ENCODE data around the gene ASB15. TPM values are rescaled to one million over a fixed set of nuclear protein-coding genes. Genes with fewer than 3 reads are reported as not detected.

ASB15 gene
- total and polyA plus RNA-seq, 2 of the 4 experiments (the other 2 are of a cell fraction), result not detected

- no peak for ATAC-seq (ENCODE audit: low read depth)
- no peaks in the 10 kb centered on the region for H3K36me3 ChIP-seq (ENCODE audit: control insufficient read depth, insufficient read depth, low read length)
- no peak overlapping the region for H2BK20ac ChIP-seq (ENCODE audit: low read depth, low read length)
- H3K4me3 ChIP-seq (ENCODE audit: insufficient read depth, low read depth, low read length), result no peak overlapping the region
- no peaks in the 10 kb centered on the region for H3K9me3 ChIP-seq (ENCODE audit: control insufficient read depth, insufficient read depth, low read length)
- no peak overlapping the region for H3K23ac ChIP-seq (ENCODE audit: low read depth, low read length)
- in situ Hi-C loops (cut with MboI; ENCODE audit: low sequenced_read_pairs), result no loop called here
- CTCF ChIA-PET, result no interaction called here
- POLR2A ChIA-PET (ENCODE audit: unreplicated experiment), result no interaction called here
- no peak overlapping the region for H4K91ac ChIP-seq (ENCODE audit: insufficient read depth, low read depth, low read length)
- dilution Hi-C loops (cut with HindIII; ENCODE audit: low sequenced_read_pairs, unreplicated experiment), result no loop called here
- no peak overlapping the region for H2AK5ac ChIP-seq (ENCODE audit: low read depth, low read length)
- no peak overlapping the region for H3K4ac ChIP-seq (ENCODE audit: low read depth, low read length)
- no peaks in the 10 kb centered on the region for H3K79me1 ChIP-seq (ENCODE audit: low read depth in 1 of 2, low read length in 2 of 2)
- H4K8ac ChIP-seq (ENCODE audit: low read depth in 2 of 2, low read length in 2 of 2), result no peak overlapping the region
- no peak for DNase-seq
- WGBS, 2 experiments (ENCODE audit: extremely low coverage in 2 of 2, insufficient read length in 1 of 2), result 81% methylated on average over 3 of the region's 8 CpGs; no CpG with 5 or more reads in 1 of the 2 experiments
- H3K18ac ChIP-seq (ENCODE audit: low read depth, low read length), result no peak overlapping the region
- no peaks in the 10 kb centered on the region for H4K20me1 ChIP-seq (ENCODE audit: insufficient read depth, low read length)
- no peak overlapping the region for H3K14ac ChIP-seq (replicated peaks; ENCODE audit: low read depth, low read length)
- no peak overlapping the region for H2AK9ac ChIP-seq (replicated peaks; ENCODE audit: low read depth, low read length, poor library complexity)
- TF ChIP-seq RCOR1 (IDR thresholded peaks at IDR 0.05; ENCODE audit: insufficient replicate concordance, low read length) (no peak), MAFK (IDR thresholded peaks at IDR 0.05; ENCODE audit: low read depth, low read length) (peak; percentile 38; the same call in 1 of the 2 replicates), RFX5 (IDR thresholded peaks at IDR 0.05; ENCODE audit: low read depth, low read length) (no peak)
- BruUV-seq (replicated peaks), result no TSS peak
- intact Hi-C loops (cut with micrococcal nuclease), result no loop called here
- H2AFZ ChIP-seq (replicated peaks; ENCODE audit: low read length, poor library complexity), result no peak overlapping the region
- H3K9me1 ChIP-seq (ENCODE audit: insufficient read depth, low read length), result no peaks in the 10 kb centered on the region
- no peak overlapping the region for H3K27ac ChIP-seq (ENCODE audit: insufficient read depth, low read length)
- no peak overlapping the region for H2BK15ac ChIP-seq (ENCODE audit: low read depth, low read length)
- H4K5ac ChIP-seq (ENCODE audit: low read depth, low read length), result no peak overlapping the region
- H3K9ac ChIP-seq (ENCODE audit: low read depth, low read length), result no peak overlapping the region
- H3K4me1 ChIP-seq (ENCODE audit: control insufficient read depth, insufficient read depth, low read length), result no peaks in the 10 kb centered on the region
- H2BK5ac ChIP-seq (ENCODE audit: low read depth, low read length, poor library complexity, severe bottlenecking), result no peak overlapping the region
- peaks cover 4% of the 10 kb centered on the region for H3K27me3 ChIP-seq (ENCODE audit: control insufficient read depth, insufficient read depth, low read length)
- H2BK120ac ChIP-seq (ENCODE audit: low read depth, low read length), result no peak overlapping the region
- H3K4me2 ChIP-seq (ENCODE audit: low read depth, low read length), result no peak overlapping the region
- H3K56ac ChIP-seq (ENCODE audit: extremely low read depth, insufficient read depth, low read length), result no peak overlapping the region
Measured at GRCh38 chr7:123660514-123661354, 59.1 kb downstream of the ASB15 start.

Data from IMR-90 (cell line).